Heart right ventricle (tissue), 16 donors: ENCODE measurements around the gene DGKQ. TPM values are rescaled to one million over a fixed set of nuclear protein-coding genes. Genes with fewer than 3 reads are reported as not detected.

ENCODE experiments used
- ATAC-seq, 8 donors: fragments of 200-7000 bp; cut with Tn5 transposase; one replicate each; pipeline ENCODE4 v1.9.1; 2020; ENCODE audit warnings: mild to moderate bottlenecking in 8 of 8, moderate library complexity in 8 of 8, moderate number of reproducible peaks in 1 of 8
- DNase-seq, 2 donors: peaks; one replicate each; pipeline ENCODE4 v3.0.0-alpha.2; 2020
- H3K27ac ChIP-seq, 10 donors: fragments of 200-600 bp; sonication (generic) in 2 of 10; one replicate each; pipeline versions ENCODE4 v1.5.0 to v1.8.0; 2020 to 2022; ENCODE audit warnings: mild to moderate bottlenecking in 3 of 10
- H3K27me3 ChIP-seq, 7 donors: fragments of 200-600 bp; one replicate each; pipeline ENCODE4 v1.8.0; 2021 to 2022; ENCODE audit warnings: mild to moderate bottlenecking in 2 of 7
- H3K36me3 ChIP-seq, 9 donors: fragments of 200-600 bp; sonication (generic) in 1 of 9; one replicate each; pipeline versions ENCODE4 v1.5.0 to v1.8.0; 2020 to 2022; ENCODE audit warnings: mild to moderate bottlenecking in 2 of 9
- H3K4me1 ChIP-seq, 9 donors: fragments of 200-600 bp; sonication (generic) in 1 of 9; one replicate each; pipeline versions ENCODE4 v1.5.0 to v1.8.0; 2020 to 2022; ENCODE audit warnings: mild to moderate bottlenecking in 4 of 9
- H3K4me3 ChIP-seq, 10 donors: fragments of 200-600 bp; sonication (generic) in 2 of 10; one replicate each; pipeline versions ENCODE4 v1.5.0 to v1.8.0; 2020 to 2022; ENCODE audit warnings: mild to moderate bottlenecking in 7 of 10, moderate library complexity in 2 of 10
- H3K9me3 ChIP-seq, 11 donors: fragments of 200-600 bp in 10 of 11; sonication (generic) in 2 of 11; one replicate each; pipeline versions ENCODE4 v1.5.0 to v1.8.0; 2013 to 2022; ENCODE audit warnings: mild to moderate bottlenecking in 2 of 11, control low read depth in 1 of 11, moderate library complexity in 1 of 11
- CTCF ChIP-seq, 9 donors: fragments of 200-600 bp; sonication (generic) in 2 of 9; IDR thresholded peaks; one replicate each; pipeline versions ENCODE4 v1.5.0 to v1.8.0; 2021 to 2022; ENCODE audit warnings: antibody characterized with exemption in 9 of 9, mild to moderate bottlenecking in 5 of 9, moderate library complexity in 1 of 9
- WGBS, 2 donors: extraction: QIAGEN DNeasy Blood & Tissue Kit; methylation state at CpG; one replicate each; pipeline ENCODE4 v1.1.7; 2013; ENCODE audit warnings: inconsistent platforms in 1 of 2; 5-methylcytosine and 5-hydroxymethylcytosine counted together
- intact Hi-C, 10 donors: fragments of 100-400 bp; cut with DNase I; formaldehyde crosslinking; loops; one replicate each; pipeline versions ENCODE4 v1.11.1 to v1.14.2; 2022
- polyA plus RNA-seq, 2 donors: library from polyadenylated mRNA; stranded (reverse); fragments of 200-250 nt; gene quantifications; one replicate each; pipeline ENCODE4 v1.2.3, GENCODE V29; 2013
- total RNA-seq, 10 donors: library from RNA; stranded (reverse); fragmentation: NEBNext Ultra II Directional in 3 of 10; extraction: Animal tissue kit (Norgen Biotek cat#: 25700) in 3 of 10; gene quantifications; one replicate each; pipeline versions ENCODE4 v1.2.1 to v1.2.4, GENCODE V29; 2021 to 2023
- donor health status: Arrhythmogenic right ventricular cardiomyopathy.
- donor health status: ischemic (EF 13 %, LVEDD 7.1; RV severe dilation, severe dysfunction).
- donor health status: healthy with polysubstance abuse.
- donor health status: DM: no; HTN: yes; CAD: no.
- donor health status: DM: no; HTN: no; CAD: no.
- donor health status: ischemic (EF 25% LVEDD 6.9; RV normal size, moderate dysfunction).
- donor health status: ischemic (EF 25% LVEDD 5.7; RV mildly dilated, moderate dysfunction).
- donor health status: healthy.
- donor health status: DM: yes; HTN: yes; CAD: no.
- donor health status: Ischemic cardiomyopathy.
- donor health status: ischemic (EF 35%, LVEDD 5.7; RV mildly dilated, moderate dysfunction).
- donor health status: nonischemic (EF 11% LVEDD 7.7; RV severe dilation, severe dysfunction).
- donor health status: DM: yes; HTN: yes; CAD: no.
- donor health status: PGD.
- donor health status: ischemic (EF 29% LVEDD 5.4; RV normal size, mild dysfunction).
- donor health status: nonischemic (EF 23%, LVEDD 6.1; RV moderate dilation, normal function).

DGKQ gene
- total and polyA plus RNA-seq, 12 donors, result 2.8 to 5.2 (median 3.8) TPM

DNA sequence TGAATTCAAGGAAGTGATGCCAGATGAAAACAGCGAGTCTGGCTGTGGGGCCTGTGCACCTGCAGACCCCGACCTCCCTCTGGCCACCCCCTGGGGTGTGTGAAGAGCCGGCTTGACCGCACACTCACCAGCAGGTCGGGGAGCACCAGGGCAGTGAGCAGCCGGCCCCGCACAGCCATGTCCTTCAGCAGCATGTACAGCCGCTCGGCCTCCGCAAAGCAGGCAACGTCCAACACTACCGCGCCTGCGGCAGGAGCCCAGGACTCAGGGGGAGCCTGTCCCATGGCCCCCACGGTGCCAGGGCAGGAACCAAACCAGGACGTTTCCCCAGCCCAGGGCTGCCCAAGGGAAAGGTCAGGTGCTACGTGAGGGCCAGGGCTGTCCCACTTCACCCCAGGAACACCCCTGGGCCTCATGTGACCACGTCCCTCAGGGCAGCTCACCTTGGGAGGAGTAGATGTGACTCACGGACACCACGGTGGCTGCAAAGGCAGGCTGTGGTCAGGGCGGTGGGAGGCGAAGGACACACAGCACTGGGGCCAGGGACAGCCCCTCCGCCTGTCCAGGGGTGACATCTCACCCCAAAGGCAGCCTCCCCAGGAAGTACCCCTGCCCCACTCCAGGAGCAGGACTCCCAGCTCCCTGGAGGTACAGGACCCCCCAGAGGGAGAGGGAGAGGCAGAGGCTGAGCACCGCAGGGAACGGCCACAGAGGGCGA, 8.2 kb downstream of the DGKQ start:
- 94% methylated on average over 26 of the region's 26 CpGs for WGBS, 2 donors
- no peak overlapping the region for H3K4me3 ChIP-seq
- no peak overlapping the region for H3K27ac ChIP-seq
- intact Hi-C loops, result no loop called here
- H3K36me3 ChIP-seq, result peaks cover 0 to 59% (median 17%) of the 10 kb centered on the region in 9 donors
- H3K9me3 ChIP-seq, result no peaks in the 10 kb centered on the region
- ATAC-seq (no peak), DNase-seq (peak in 1 of 2 donors; percentile 12)
- H3K27me3 ChIP-seq, result peaks cover 0 to 10% (median 0%) of the 10 kb centered on the region in 7 donors
- H3K4me1 ChIP-seq, result peaks cover 0 to 12% (median 0%) of the 10 kb centered on the region in 9 donors
- no peak for TF ChIP-seq CTCF (IDR thresholded peaks at IDR 0.05)

DNA sequence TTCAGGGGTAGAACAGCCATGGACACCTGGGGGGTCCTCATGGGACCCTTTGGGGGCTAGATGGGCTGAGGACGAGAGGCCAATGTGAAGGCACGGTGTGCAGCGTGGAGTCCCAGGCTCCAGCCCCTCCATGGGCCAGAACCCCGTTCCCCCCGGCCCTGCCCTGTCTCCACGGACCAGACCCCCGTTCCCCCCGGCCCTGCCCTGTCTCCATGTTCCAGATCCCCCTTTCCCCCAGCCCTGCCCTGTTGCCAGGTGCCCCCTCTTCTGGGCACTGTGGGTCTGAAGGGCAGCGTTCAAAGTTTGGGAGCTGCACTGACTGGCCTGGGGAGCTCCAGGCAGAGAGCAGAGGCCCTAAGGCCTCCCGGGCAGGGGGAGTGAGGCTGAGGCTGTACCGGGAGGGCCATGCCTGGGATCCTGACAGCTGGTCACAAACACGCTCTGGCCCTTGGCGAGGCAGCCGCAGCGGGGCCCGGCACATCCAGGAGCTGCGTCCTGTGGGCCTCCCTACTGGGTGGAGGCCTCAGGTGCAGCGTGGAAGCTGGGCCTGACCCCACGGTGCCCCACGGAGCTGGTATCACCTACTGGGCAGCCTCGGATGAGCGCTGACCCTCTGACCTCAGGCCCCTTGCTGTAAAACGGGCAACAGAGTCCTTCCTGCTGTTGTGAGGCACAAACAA, 8.9 kb downstream of the DGKQ start:
- no peak for TF ChIP-seq CTCF (IDR thresholded peaks at IDR 0.05)
- DNase-seq (peak in 1 of 2 donors; percentile 11), ATAC-seq (no peak)
- Histone ChIP-seq H3K4me1 (peaks cover 0 to 12% (median 0%) of the 10 kb centered on the region in 9 donors), H3K27ac (no peak overlapping the region), H3K27me3 (peaks cover 0 to 10% (median 0%) of the 10 kb centered on the region in 7 donors), H3K9me3 (no peaks in the 10 kb centered on the region), H3K36me3 (peaks cover 0 to 66% (median 17%) of the 10 kb centered on the region in 9 donors), H3K4me3 (no peak overlapping the region)
- 93 to 94% methylated on average over 23 of the region's 23 CpGs for WGBS, 2 donors
- intact Hi-C loops, result no loop called here

GRCh38 chr4:963276-964225, 9.8 kb downstream of the DGKQ start:
- H3K4me1 ChIP-seq, result peaks cover 0 to 9% (median 0%) of the 10 kb centered on the region in 9 donors
- H3K4me3 ChIP-seq, result no peak overlapping the region
- intact Hi-C loops, result no loop called here
- H3K27me3 ChIP-seq, result peaks cover 0 to 5% (median 0%) of the 10 kb centered on the region in 7 donors
- no peaks in the 10 kb centered on the region for H3K9me3 ChIP-seq
- WGBS, 2 donors, result 96% methylated on average over 38 to 39 of the region's 39 CpGs
- TF ChIP-seq CTCF (IDR thresholded peaks at IDR 0.05), result no peak
- no peak overlapping the region for H3K27ac ChIP-seq
- DNase-seq, result peak in 1 of 2 donors; percentile 13
- no peak for ATAC-seq
- peaks cover 0 to 76% (median 17%) of the 10 kb centered on the region in 9 donors for H3K36me3 ChIP-seq
